Daoy (cell line): ENCODE results near the gene SMAD7. TPM values are rescaled to one million over a fixed set of nuclear protein-coding genes. Genes with fewer than 3 reads are reported as not detected.

Experiments used
- DNase-seq: peaks from one replicate; pipeline ENCODE4 v3.0.0-alpha.2; 2015; ENCODE audit warnings: low read depth
- total RNA-seq: library from RNA; depleted of rRNA; stranded (reverse); fragments of >200 nt; shearing (Covaris generic); gene quantifications from 2 replicates; pipeline ENCODE4 v1.2.3, GENCODE V29; 2014

SMAD7 gene
- total RNA-seq, 1 experiment from 2014 or later, result 27.6 TPM

GRCh38 chr18:48946329-48946835 lies 4.4 kb downstream of the SMAD7 start:
- no peak for DNase-seq

GRCh38 chr18:48945953-48946217 lies 4.9 kb downstream of the SMAD7 start:
- no peak for DNase-seq

GRCh38 chr18:48944634-48945033 lies 6.1 kb downstream of the SMAD7 start:
- DNase-seq, result peak; percentile 52

GRCh38 chr18:48943736-48944527 lies 6.8 kb downstream of the SMAD7 start:
- DNase-seq, result no peak

- no peak for DNase-seq
Observed at GRCh38 chr18:48943333-48943732, 7.4 kb downstream of the SMAD7 start.

- peak; percentile 93 for DNase-seq
Observed at GRCh38 chr18:48942554-48943261, 8.1 kb downstream of the SMAD7 start.

GRCh38 chr18:48942086-48942485 lies 8.7 kb downstream of the SMAD7 start:
- no peak for DNase-seq

- DNase-seq, result no peak
Observed at GRCh38 chr18:48941672-48942071, 9.1 kb downstream of the SMAD7 start.

GRCh38 chr18:48940854-48941611 lies 9.7 kb downstream of the SMAD7 start:
- peak; percentile 65 for DNase-seq

- DNase-seq, result no peak
Observed at GRCh38 chr18:48939205-48940097, 11.3 kb downstream of the SMAD7 start.

GRCh38 chr18:48938827-48939204 lies 11.9 kb downstream of the SMAD7 start:
- no peak for DNase-seq

- no peak for DNase-seq
Observed at GRCh38 chr18:48937869-48938750, 12.7 kb downstream of the SMAD7 start.

- DNase-seq, result no peak
Observed at GRCh38 chr18:48935433-48935774, 15.4 kb downstream of the SMAD7 start.

- DNase-seq, result no peak
Observed at GRCh38 chr18:48934723-48935432, 15.9 kb downstream of the SMAD7 start.

- no peak for DNase-seq
Observed at GRCh38 chr18:48934415-48934722, 16.4 kb downstream of the SMAD7 start.

- no peak for DNase-seq
Observed at GRCh38 chr18:48933578-48934414, 17.0 kb downstream of the SMAD7 start.

- peak; percentile 79 for DNase-seq
Observed at GRCh38 chr18:48932822-48933510, 17.8 kb downstream of the SMAD7 start.

GRCh38 chr18:48932462-48932818 lies 18.3 kb downstream of the SMAD7 start:
- DNase-seq, result no peak
